Measurements from ENCODE around the gene PTPRA.

- no peak for TF ChIP-seq CTCF (conservative IDR thresholded peaks at IDR 0.05; ENCODE audit: low read depth, low read length)
- no peak for TF ChIP-seq POLR2A (IDR thresholded peaks at IDR 0.05; ENCODE audit: low read depth, low read length)
Measured at GRCh38 chr20:3047486-3048419, 174.5 kb downstream of the PTPRA start.

Data from IMR-90 (cell line).